T-helper 17 cell (primary cell): ENCODE results near the gene CLDN20. TPM values are rescaled to one million over a fixed set of nuclear protein-coding genes. Genes with fewer than 3 reads are reported as not detected.

Experiments used
- ATAC-seq: fragments of 150-1000 bp; cut with Tn5 transposase; 2 replicates; pipeline ENCODE4 v1.10.0; 2021; ENCODE audit warnings: mild to moderate bottlenecking, moderate library complexity
- DNase-seq, 3 donors: peaks; one replicate each; pipeline versions ENCODE4 v3.0.0 to v3.0.0-alpha.2; 2020 to 2021
- H3K9me3 ChIP-seq: one replicate; pipeline ENCODE4 v1.7.0; 2013; ENCODE audit warnings: low read length, mild to moderate bottlenecking; ENCODE audit not compliant: control insufficient read depth, poor library complexity, severe bottlenecking
- H3K27ac Mint-ChIP-seq: one replicate; pipeline ENCODE4 v1.8.0; 2022; ENCODE audit warnings: mild to moderate bottlenecking, moderate library complexity, mixed read lengths
- H3K27me3 Mint-ChIP-seq: one replicate; pipeline ENCODE4 v1.8.0; 2022; ENCODE audit warnings: mixed read lengths
- H3K36me3 Mint-ChIP-seq: one replicate; pipeline ENCODE4 v1.8.0; 2022; ENCODE audit warnings: low read depth, mixed read lengths
- H3K4me1 Mint-ChIP-seq: one replicate; pipeline ENCODE4 v1.8.0; 2022; ENCODE audit warnings: mild to moderate bottlenecking, mixed read lengths
- H3K4me3 Mint-ChIP-seq: one replicate; pipeline ENCODE4 v1.8.0; 2022; ENCODE audit warnings: mild to moderate bottlenecking, moderate library complexity, mixed read lengths
- total RNA-seq, 4 donors: library from RNA in 2 of 4; stranded (reverse) in 2 of 4; gene quantifications; one replicate each; pipeline ENCODE4 v1.2.3 and lab custom pipeline; 2022 to 2026

Gene CLDN20
- total RNA-seq, 2 donors from 2014 or later, result not detected

DNA sequence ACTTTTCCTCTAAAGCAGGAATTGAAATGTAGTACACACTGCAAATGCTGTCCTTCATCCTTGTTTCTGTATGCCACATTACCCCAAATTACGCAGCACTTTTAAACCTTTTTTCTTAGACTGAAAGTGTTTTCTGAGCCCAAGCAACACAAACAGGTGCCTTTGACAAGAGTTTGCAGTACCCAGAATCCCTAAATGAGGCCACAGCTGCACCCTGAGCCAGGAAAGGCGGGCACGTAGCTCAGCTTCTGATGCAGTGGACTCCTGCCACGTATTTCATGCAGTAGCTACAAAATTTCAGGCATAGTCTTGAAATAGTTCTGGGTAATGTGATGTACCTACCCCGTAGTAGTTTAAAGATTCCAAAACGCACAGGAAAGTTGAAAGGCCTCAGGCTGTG, 31.0 kb upstream of the CLDN20 start:
- H3K27me3 Mint-ChIP-seq, result peaks cover 8% of the 10 kb centered on the region
- H3K27ac Mint-ChIP-seq, result no peak overlapping the region
- no peaks in the 10 kb centered on the region for H3K36me3 Mint-ChIP-seq

DNA sequence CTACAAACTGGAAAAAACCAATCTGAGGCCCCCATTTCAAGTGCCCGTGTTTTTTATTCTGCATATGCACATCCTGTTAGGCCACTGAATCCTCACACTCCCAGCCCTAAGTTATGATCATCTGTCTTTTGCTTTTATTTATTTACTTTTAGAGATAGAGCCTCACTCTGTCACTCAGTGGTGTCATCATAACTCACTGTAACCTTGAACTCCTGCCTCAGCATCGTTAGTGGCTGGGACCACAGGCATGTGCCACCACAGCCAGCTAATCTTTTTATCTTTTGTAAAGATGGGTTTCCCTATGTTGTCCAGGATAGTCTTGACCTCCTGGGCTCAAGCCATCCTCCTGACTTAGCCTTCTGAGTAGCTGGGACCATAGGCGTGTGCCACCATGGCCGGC, 29.6 kb upstream of the CLDN20 start:
- Mint-ChIP-seq H3K4me1 (peaks cover 3% of the 10 kb centered on the region), H3K27me3 (peaks cover 2% of the 10 kb centered on the region), H3K36me3 (no peaks in the 10 kb centered on the region), H3K27ac (no peak overlapping the region), H3K4me3 (no peak overlapping the region)
- no peaks in the 10 kb centered on the region for H3K9me3 ChIP-seq
- DNase-seq (no peak), ATAC-seq (no peak)

More for the DNA sequence above, 31.0 kb upstream of the CLDN20 start:
- DNase-seq (no peak), ATAC-seq (no peak)
- H3K9me3 ChIP-seq, result no peaks in the 10 kb centered on the region
- H3K4me1 Mint-ChIP-seq, result peaks cover 3% of the 10 kb centered on the region
- no peak overlapping the region for H3K4me3 Mint-ChIP-seq

DNA sequence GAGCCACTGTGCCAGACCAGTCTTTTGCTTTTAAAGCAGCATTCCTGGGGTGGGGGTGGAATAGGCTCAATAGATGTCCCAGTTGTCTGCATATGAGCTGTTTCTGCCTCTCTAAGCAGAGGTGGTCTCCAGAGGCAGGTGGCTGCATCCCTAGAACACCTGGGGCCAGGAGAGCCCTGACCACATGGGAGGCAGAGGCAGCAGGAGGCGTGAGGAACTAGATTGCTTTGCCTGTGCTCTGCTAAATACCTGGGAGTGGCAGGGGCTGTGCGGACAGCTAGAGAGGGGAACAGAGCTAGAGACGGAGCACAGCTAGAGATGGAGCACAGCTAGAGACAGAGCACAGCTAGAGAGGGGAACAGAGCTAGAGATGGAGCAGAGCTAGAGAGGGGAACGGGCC, 29.1 kb upstream of the CLDN20 start:
- peaks cover 3% of the 10 kb centered on the region for H3K4me1 Mint-ChIP-seq
- no peaks in the 10 kb centered on the region for H3K9me3 ChIP-seq
- no peak overlapping the region for H3K27ac Mint-ChIP-seq
- DNase-seq (no peak), ATAC-seq (no peak)
- H3K36me3 Mint-ChIP-seq, result no peaks in the 10 kb centered on the region
- no peak overlapping the region for H3K4me3 Mint-ChIP-seq
- no peaks in the 10 kb centered on the region for H3K27me3 Mint-ChIP-seq

DNA sequence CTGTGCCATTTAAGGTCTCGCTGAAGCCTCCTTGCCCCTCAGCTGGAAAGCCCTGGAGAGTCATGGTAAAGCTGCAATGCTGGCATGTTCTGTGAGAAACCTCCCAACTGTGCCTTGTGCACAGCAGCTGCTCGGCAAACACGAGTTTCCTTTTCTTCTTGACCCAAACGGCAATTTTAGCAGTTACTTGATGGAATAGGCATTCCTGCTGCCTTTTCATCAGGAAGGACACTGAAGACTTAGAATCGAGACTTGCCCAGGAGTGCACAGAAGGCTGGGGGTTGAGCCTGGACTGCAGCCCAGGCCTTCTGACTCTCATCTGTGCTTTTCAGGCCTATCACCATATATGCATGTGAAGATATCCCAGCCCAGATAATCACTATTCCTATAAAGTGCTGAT, 28.7 kb upstream of the CLDN20 start:
- H3K27ac Mint-ChIP-seq, result no peak overlapping the region
- no peaks in the 10 kb centered on the region for H3K36me3 Mint-ChIP-seq
- H3K4me1 Mint-ChIP-seq, result peaks cover 3% of the 10 kb centered on the region
- H3K27me3 Mint-ChIP-seq, result peaks cover 4% of the 10 kb centered on the region
- DNase-seq (no peak), ATAC-seq (no peak)
- no peaks in the 10 kb centered on the region for H3K9me3 ChIP-seq
- H3K4me3 Mint-ChIP-seq, result no peak overlapping the region

DNA sequence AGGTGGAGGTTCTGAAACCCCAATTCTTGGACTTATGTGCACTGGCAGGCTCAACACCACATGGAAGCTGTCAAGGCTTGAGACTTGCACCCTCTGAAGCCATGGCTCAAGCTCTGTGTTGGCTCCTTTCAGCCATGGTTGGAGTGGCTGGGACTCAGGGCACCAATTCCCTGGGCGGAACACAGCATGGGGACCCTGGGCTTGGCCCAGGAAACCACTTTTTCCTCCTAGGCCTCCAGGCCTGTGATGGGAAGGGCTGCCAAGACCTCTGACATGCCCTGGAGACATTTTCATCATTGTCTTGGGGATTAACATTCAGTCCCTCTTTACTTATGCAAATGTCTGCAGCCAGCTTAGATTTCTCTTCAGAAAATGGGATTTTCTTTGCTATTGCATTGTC, 26.2 kb upstream of the CLDN20 start:
- no peak overlapping the region for H3K4me3 Mint-ChIP-seq
- H3K4me1 Mint-ChIP-seq, result peaks cover 3% of the 10 kb centered on the region
- H3K27ac Mint-ChIP-seq, result no peak overlapping the region
- H3K36me3 Mint-ChIP-seq, result no peaks in the 10 kb centered on the region
- H3K27me3 Mint-ChIP-seq, result peaks cover 9% of the 10 kb centered on the region
- DNase-seq (no peak), ATAC-seq (no peak)
- H3K9me3 ChIP-seq, result no peaks in the 10 kb centered on the region

DNA sequence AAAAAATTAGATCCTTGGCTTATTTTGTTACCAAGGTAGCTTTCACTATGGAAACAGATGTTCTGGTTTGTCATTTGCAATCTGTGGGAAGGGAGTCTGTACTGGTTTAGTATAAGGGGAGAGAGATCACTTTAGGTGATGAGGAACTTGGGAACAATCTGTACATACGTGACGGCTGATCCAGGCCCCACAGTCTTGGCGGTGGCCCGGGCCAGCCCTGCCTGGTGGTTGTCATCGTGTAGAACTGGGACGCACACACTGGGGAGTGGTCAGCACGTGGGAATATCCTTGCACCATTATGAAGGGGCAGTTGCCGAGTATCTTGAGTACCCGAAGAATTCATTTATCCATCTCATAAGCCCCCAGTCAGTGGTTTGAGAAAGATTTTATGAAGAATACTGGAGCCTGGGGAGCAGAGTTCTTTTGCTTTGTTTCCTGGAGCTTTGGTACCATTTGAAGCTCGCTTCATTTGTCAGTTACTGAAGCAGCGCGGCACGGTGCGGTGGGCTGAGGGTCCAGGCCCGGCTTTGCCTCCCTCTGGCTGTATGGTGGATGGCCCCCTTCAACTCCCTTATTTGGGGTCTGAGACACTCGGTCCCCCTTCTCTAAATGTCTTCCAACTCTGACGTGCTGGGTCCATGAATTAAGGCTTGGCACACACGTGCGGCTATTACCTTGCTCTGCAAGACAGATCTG, 22.8 kb upstream of the CLDN20 start:
- no peak overlapping the region for H3K4me3 Mint-ChIP-seq
- peaks cover 2% of the 10 kb centered on the region for H3K4me1 Mint-ChIP-seq
- peak overlapping the region; percentile 12 for H3K27ac Mint-ChIP-seq
- no peak for ATAC-seq
- H3K36me3 Mint-ChIP-seq, result no peaks in the 10 kb centered on the region
- H3K27me3 Mint-ChIP-seq, result peaks cover 9% of the 10 kb centered on the region
- DNase-seq, result no peak
- no peaks in the 10 kb centered on the region for H3K9me3 ChIP-seq

DNA sequence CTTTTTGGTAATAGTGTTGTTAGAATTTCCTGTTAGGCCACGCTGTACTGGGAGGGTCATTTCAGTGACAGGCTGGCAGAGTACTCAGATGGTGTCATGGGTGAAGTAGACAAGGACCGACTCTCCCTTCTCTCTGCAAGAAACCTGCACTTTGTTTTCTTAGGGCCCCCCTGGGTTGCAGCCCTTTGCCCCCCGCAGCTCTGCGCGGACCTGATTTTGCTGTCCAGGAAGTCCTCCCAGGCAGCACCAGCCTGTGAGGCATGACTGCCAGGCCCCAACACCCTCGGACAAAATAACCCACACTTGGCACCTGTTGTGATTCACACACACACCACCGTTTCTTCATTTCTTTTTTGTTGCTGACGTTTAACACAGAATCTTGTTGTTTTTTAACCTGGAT, 21.8 kb upstream of the CLDN20 start:
- peaks cover 2% of the 10 kb centered on the region for H3K4me1 Mint-ChIP-seq
- ATAC-seq (no peak), DNase-seq (no peak)
- H3K36me3 Mint-ChIP-seq, result no peaks in the 10 kb centered on the region
- H3K4me3 Mint-ChIP-seq, result no peak overlapping the region
- H3K27ac Mint-ChIP-seq, result no peak overlapping the region
- no peaks in the 10 kb centered on the region for H3K9me3 ChIP-seq
- peaks cover 9% of the 10 kb centered on the region for H3K27me3 Mint-ChIP-seq

DNA sequence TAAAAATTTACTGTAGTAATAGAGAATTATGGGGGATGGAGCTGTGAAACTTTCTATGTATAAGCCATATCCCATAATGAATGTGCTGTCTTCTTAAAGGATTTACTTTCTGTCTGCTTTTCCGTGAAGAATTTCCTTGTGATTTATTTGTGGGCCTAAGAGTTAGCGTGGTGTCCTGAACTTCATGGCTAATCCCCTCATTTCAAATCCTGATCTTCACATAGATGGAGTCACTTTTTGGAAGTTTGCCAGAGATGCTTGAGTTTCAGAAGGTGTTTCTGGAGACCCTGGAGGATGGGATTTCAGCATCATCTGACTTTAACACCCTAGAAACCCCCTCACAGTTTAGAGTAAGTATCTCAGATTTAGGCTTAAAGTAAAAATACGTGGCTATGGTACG, 19.4 kb upstream of the CLDN20 start:
- H3K9me3 ChIP-seq, result no peaks in the 10 kb centered on the region
- Mint-ChIP-seq H3K4me1 (peaks cover 2% of the 10 kb centered on the region), H3K27me3 (peaks cover 9% of the 10 kb centered on the region), H3K36me3 (no peaks in the 10 kb centered on the region), H3K27ac (no peak overlapping the region), H3K4me3 (no peak overlapping the region)
- ATAC-seq (no peak), DNase-seq (no peak)

DNA sequence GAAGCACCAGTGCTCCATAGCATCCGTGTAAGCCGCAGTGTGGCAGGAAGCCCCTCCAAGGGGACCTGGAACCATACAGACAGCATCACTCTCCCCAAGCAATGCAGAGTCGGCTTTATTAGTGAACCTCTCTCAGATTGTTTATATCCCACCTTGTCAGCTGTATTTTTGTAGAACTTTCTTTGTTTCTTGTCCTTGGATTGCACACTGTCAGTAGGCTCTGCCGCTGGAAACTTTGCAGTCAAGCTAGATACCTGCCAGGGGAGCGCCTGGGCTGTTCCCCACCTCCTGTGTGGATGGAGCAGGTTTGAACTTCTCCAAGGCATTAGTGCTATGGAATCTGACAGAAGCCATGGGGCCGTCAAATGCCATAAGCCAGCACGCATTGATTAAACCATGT, 18.6 kb upstream of the CLDN20 start:
- peaks cover 4% of the 10 kb centered on the region for H3K27me3 Mint-ChIP-seq
- H3K27ac Mint-ChIP-seq, result no peak overlapping the region
- no peaks in the 10 kb centered on the region for H3K9me3 ChIP-seq
- H3K36me3 Mint-ChIP-seq, result no peaks in the 10 kb centered on the region
- no peak overlapping the region for H3K4me3 Mint-ChIP-seq
- ATAC-seq (no peak), DNase-seq (no peak)
- H3K4me1 Mint-ChIP-seq, result peaks cover 2% of the 10 kb centered on the region

DNA sequence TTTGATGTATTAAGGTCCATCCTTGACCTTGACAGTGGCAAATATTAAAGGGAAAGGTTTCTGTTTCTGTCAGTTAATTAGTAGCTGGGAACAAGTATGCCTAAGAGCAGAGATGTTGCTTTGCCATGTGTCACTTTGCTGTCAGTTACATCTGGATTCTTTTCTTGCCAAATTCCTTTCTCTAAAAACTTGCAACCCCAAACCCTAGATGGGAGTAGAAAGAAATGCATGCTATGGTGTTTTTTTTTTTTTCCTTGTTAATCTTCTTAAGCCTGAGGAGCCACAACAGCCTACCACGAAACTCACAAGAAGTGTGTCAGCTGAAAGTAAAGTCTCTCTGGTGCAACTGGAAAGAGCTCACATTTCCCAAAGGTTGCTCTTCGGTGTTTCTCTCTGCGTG, 18.0 kb upstream of the CLDN20 start:
- Mint-ChIP-seq H3K4me1 (peaks cover 2% of the 10 kb centered on the region), H3K27ac (no peak overlapping the region), H3K27me3 (no peaks in the 10 kb centered on the region), H3K36me3 (no peaks in the 10 kb centered on the region), H3K4me3 (no peak overlapping the region)
- no peak for ATAC-seq
- DNase-seq, result no peak
- H3K9me3 ChIP-seq, result no peaks in the 10 kb centered on the region

DNA sequence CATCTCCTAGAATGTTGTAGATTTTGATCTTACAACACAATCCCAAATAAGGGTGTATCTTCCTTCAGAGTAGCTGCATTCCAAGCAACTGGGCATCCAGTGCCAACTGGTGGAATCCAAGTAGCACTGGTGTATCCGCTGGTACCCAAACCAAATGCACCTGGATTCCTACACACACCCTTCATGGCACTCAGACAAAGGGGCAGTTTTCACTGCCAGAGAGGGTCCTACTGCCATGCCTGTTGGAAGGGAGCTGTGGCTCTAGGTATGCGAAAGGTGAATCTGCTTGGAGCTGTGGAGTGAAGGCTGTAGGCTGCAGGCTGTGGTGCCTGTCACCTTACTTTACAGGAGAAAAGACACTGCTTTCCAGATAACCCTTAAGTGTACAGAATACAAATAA, 17.0 kb upstream of the CLDN20 start:
- no peak for DNase-seq
- Mint-ChIP-seq H3K4me3 (no peak overlapping the region), H3K4me1 (peaks cover 2% of the 10 kb centered on the region), H3K27ac (no peak overlapping the region), H3K36me3 (no peaks in the 10 kb centered on the region), H3K27me3 (no peaks in the 10 kb centered on the region)
- no peak for ATAC-seq
- no peaks in the 10 kb centered on the region for H3K9me3 ChIP-seq

DNA sequence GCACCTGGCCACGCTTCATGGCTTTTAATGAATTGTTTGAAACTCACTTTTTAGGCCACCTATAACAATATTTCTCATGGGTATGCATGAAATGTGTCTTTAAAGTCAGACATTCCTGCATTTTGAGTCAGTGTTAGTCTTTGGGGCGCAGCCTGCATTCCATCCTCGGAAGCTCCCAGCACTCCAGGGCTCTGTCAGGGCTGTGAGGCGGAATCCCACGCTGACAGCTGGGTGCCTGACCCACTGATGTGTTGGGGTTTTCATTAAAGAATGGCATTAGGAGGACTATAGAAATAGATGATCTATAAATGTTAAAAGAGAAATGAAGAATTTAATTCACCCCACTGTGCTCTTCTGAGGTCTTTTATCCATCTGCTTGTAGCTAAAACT, 16.2 kb upstream of the CLDN20 start:
- peaks cover 2% of the 10 kb centered on the region for H3K4me1 Mint-ChIP-seq
- no peaks in the 10 kb centered on the region for H3K9me3 ChIP-seq
- H3K4me3 Mint-ChIP-seq, result no peak overlapping the region
- no peaks in the 10 kb centered on the region for H3K27me3 Mint-ChIP-seq
- H3K36me3 Mint-ChIP-seq, result no peaks in the 10 kb centered on the region
- ATAC-seq (no peak), DNase-seq (no peak)
- no peak overlapping the region for H3K27ac Mint-ChIP-seq

DNA sequence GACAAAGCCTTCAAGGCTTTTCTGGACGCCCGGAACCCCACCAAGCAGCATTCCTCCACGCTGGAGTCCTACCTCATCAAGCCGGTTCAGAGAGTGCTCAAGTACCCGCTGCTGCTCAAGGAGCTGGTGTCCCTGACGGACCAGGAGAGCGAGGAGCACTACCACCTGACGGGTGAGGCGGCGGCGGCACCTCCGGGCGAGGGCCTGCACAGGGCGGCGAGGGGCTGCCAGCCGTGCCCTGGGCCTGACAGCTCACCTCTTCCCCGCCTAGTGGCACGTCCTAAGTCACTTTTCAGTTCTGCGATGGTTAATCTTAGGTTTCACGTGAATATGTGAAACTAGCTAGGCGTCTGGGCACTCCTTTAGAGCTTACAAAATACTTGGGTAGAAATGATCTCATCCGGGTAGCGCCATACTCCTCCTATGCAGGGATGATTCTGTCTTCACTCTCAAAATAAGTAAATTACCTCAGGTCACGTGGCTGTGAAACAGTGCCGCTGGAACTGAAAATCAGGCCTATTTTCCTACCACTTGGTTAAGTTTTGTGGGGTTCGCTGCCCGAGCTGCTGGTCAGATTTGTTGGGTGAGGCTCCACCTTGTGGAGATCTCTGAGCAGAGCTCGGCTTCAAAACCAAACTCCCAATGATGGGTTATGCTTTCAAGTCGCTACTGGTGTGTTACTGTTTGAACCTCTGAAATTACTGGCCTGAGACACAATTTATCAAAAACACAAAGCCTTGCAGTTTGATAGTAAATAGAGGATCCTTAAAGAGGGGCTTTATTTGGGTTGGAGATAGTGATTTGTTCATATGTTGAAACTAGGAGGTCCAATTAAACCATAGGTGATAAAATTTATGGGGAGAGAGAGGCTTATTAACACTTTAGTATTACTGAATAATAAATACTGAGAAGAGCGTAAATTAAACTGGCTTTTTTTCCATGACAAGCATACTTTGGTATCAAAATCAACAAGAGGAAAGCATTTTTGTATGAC, 15.5 kb upstream of the CLDN20 start:
- H3K36me3 Mint-ChIP-seq, result no peaks in the 10 kb centered on the region
- peaks cover 2% of the 10 kb centered on the region for H3K4me1 Mint-ChIP-seq
- no peaks in the 10 kb centered on the region for H3K9me3 ChIP-seq
- DNase-seq (no peak), ATAC-seq (no peak)
- H3K27me3 Mint-ChIP-seq, result no peaks in the 10 kb centered on the region
- H3K27ac Mint-ChIP-seq, result no peak overlapping the region
- H3K4me3 Mint-ChIP-seq, result no peak overlapping the region
